GM13977 (cell line): ENCODE measurements around the gene NSUN4.

Experiments
- DNase-seq: peaks from one replicate; pipeline ENCODE4 v3.0.0; 2012; ENCODE audit warnings: low spot score
- CTCF ChIP-seq: IDR thresholded peaks from 2 replicates; pipeline ENCODE4 v1.5.1; 2012; ENCODE audit warnings: mild to moderate bottlenecking, control low read depth; ENCODE audit not compliant: insufficient read depth; ENCODE audit errors: extremely low read depth, missing control alignments
- in situ Hi-C: fragments of 300-500 bp; cut with MboI; formaldehyde crosslinking; loops from one replicate; pipeline ENCODE4 v1.12.0; 2022; ENCODE audit warnings: low sequenced_read_pairs, low pct_unique_long_range_greater_than_20kb, mixed read lengths, inconsistent platforms; ENCODE audit not compliant: unreplicated experiment

NSUN4 gene

GRCh38 chr1:46302641-46303037 is 38.0 kb upstream of the NSUN4 start:
- in situ Hi-C loops, result no loop called here
- DNase-seq, result no peak
- no peak for TF ChIP-seq CTCF

- peak; percentile 25 for TF ChIP-seq CTCF
- peak; percentile 94 for DNase-seq
- in situ Hi-C loops, result no loop called here
Measured at GRCh38 chr1:46303038-46303871, 37.4 kb upstream of the NSUN4 start, which contains the start of the genes LRRC41 and UQCRH. Gene LRRC41, minus strand, starts transcription at chr1:46303616. Its CDS starts 294 bp downstream, at chr1:46303322. Gene UQCRH, plus strand, starts transcription at chr1:46303698. Its CDS starts 69 bp downstream, at chr1:46303767.

- no peak for DNase-seq
- in situ Hi-C loops, result no loop called here
Measured at GRCh38 chr1:46303872-46304326, 36.7 kb upstream of the NSUN4 start.

GRCh38 chr1:46306159-46306530 is 34.5 kb upstream of the NSUN4 start:
- in situ Hi-C loops, result no loop called here
- no peak for DNase-seq
- no peak for TF ChIP-seq CTCF

More at GRCh38 chr1:46303872-46304326, 36.7 kb upstream of the NSUN4 start:
- TF ChIP-seq CTCF, result no peak

GRCh38 chr1:46309401-46310159 is 31.0 kb upstream of the NSUN4 start:
- no peak for DNase-seq
- in situ Hi-C loops, result no loop called here
- TF ChIP-seq CTCF, result no peak

- TF ChIP-seq CTCF, result no peak
- no peak for DNase-seq
- in situ Hi-C loops, result no loop called here
Measured at GRCh38 chr1:46310321-46310720, 30.3 kb upstream of the NSUN4 start.
